Measurements from ENCODE around the gene HOXD1.

DNA sequence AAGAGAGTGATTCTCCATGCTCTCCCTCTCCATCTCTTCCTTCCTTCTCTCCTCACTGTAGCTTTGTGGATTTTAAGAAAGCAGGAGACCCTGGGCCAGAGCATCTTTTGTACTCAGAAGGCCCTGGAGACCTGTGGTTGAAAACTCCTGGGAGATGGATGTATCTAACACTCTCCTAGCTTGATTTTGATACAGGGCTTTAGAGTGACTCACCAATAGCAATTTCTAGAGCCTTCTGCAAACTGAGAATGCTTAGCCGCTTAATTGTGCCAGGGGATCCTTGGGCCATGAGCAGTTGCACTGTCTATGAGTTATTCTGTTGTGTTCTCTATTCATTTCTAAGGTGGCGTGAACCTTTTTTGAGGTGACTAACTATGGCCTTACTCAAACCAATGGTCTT is 17.7 kb downstream of the HOXD1 start:
- no peak for TF ChIP-seq CTCF (IDR thresholded peaks at IDR 0.05)
- no peak for TF ChIP-seq POLR2A (IDR thresholded peaks at IDR 0.05)

Measured in vagina (tissue), 2 donors.